VCaP (cell line): ENCODE results near the gene B4GALNT3.

Source experiments
- H3K27ac ChIP-seq: fragments of 450-650 bp; 2 replicates; pipeline ENCODE4 v1.5.1; 2017
- CTCF ChIP-seq: fragments of 450-650 bp; conservative IDR thresholded peaks from 2 replicates; pipeline ENCODE4 v1.5.1; 2017; ENCODE audit warnings: mild to moderate bottlenecking, moderate library complexity

Gene B4GALNT3

GRCh38 chr12:554001-554285 lies 94.2 kb downstream of the B4GALNT3 start:
- H3K27ac ChIP-seq, result no peak overlapping the region
- no peak for TF ChIP-seq CTCF

GRCh38 chr12:556498-556897 lies 96.8 kb downstream of the B4GALNT3 start:
- H3K27ac ChIP-seq, result no peak overlapping the region
- TF ChIP-seq CTCF, result no peak

GRCh38 chr12:558580-558979 lies 98.8 kb downstream of the B4GALNT3 start:
- TF ChIP-seq CTCF, result no peak
- H3K27ac ChIP-seq, result no peak overlapping the region

- no peak for TF ChIP-seq CTCF
- no peak overlapping the region for H3K27ac ChIP-seq
These were observed 99.6 kb downstream of the B4GALNT3 start for GRCh38 chr12:559208-559905.

GRCh38 chr12:559906-560455 lies 100.2 kb downstream of the B4GALNT3 start:
- H3K27ac ChIP-seq, result no peak overlapping the region
- no peak for TF ChIP-seq CTCF

- no peak overlapping the region for H3K27ac ChIP-seq
- no peak for TF ChIP-seq CTCF
These were observed 101.1 kb downstream of the B4GALNT3 start for GRCh38 chr12:560691-561390.

GRCh38 chr12:561391-561705 lies 101.6 kb downstream of the B4GALNT3 start:
- no peak for TF ChIP-seq CTCF
- H3K27ac ChIP-seq, result no peak overlapping the region
